Activated naive CD4-positive, alpha-beta T cell treated with anti-CD3 and anti-CD28 coated beads, Interleukin-2, amount 50 U/mL, for 72 hours (primary cell): Measurements from ENCODE around the gene JUND. TPM values are rescaled to one million over a fixed set of nuclear protein-coding genes. Genes with fewer than 3 reads are reported as not detected.

Experiments used
- ATAC-seq, 2 donors: fragments of 150-1000 bp; cut with Tn5 transposase; 2 replicates each; pipeline ENCODE4 v1.10.0; 2021; ENCODE audit warnings: mild to moderate bottlenecking in 2 of 2, moderate library complexity in 2 of 2
- DNase-seq, 2 donors: peaks; one replicate each; pipeline ENCODE4 v3.0.0; 2021 to 2022; ENCODE audit warnings: low spot score in 2 of 2
- H3K27ac Mint-ChIP-seq, 2 donors: one replicate each; pipeline ENCODE4 v1.8.0; 2022; ENCODE audit warnings: mild to moderate bottlenecking in 2 of 2, mixed read lengths in 2 of 2
- H3K36me3 Mint-ChIP-seq, 2 donors: one replicate each; pipeline ENCODE4 v1.8.0; 2022; ENCODE audit warnings: mixed read lengths in 2 of 2
- H3K9me3 Mint-ChIP-seq, 2 donors: one replicate each; pipeline ENCODE4 v1.8.0; 2022; ENCODE audit warnings: mixed read lengths in 2 of 2
- total RNA-seq, 2 donors: library from RNA; stranded (reverse); gene quantifications; one replicate each; pipeline ENCODE4 v1.2.3, GENCODE V29; 2022

Gene JUND
- total RNA-seq, 2 donors from 2014 or later, result 213 to 255 TPM

DNA sequence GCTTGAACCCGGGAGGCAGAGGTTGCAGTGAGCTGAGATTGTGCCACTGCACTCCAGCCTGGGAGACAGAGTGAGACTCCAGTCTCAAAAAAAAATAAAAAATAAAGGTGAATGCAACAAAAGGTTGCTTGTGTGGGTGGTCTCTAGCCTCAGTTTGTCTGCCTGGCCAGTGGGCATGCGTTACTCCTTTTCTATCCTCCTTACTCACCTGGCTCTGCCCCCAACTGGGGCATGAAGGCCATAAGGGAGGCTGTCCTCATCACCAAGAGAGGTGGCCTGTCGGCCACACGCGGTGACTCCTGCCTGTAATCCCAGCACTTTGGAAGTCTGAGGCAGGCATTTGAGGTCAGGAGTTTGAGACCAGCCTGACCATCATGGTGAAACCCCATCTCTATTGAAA lies 1.9 kb upstream of the JUND start:
- H3K36me3 Mint-ChIP-seq, result peaks cover 21 to 23% of the 10 kb centered on the region in 2 donors
- no peaks in the 10 kb centered on the region for H3K9me3 Mint-ChIP-seq
- ATAC-seq (no peak), DNase-seq (no peak)
- peak overlapping the region; percentile 92 to 95 for H3K27ac Mint-ChIP-seq

DNA sequence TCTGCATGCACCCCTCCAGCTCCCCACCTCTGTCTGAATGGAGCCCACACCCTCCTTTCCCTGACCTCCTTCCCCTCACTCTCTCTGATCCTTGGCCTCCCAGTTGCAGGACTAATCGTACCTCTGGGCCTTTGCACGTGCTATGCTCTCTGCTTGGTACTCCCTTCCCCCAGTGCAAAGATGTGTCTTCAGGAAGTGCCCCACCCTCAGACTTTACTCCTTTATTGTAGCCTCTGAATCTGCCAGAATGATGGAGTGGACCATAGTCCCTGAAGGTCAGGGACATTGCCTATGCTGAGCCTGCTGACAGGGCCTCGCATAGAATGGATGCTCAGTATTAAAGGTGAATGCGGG lies 1.3 kb upstream of the JUND start:
- DNase-seq, result no peak
- H3K27ac Mint-ChIP-seq, result peak overlapping the region; percentile 92 to 95
- H3K36me3 Mint-ChIP-seq, result peaks cover 24 to 26% of the 10 kb centered on the region in 2 donors
- H3K9me3 Mint-ChIP-seq, result no peaks in the 10 kb centered on the region
- ATAC-seq, result no peak

DNA sequence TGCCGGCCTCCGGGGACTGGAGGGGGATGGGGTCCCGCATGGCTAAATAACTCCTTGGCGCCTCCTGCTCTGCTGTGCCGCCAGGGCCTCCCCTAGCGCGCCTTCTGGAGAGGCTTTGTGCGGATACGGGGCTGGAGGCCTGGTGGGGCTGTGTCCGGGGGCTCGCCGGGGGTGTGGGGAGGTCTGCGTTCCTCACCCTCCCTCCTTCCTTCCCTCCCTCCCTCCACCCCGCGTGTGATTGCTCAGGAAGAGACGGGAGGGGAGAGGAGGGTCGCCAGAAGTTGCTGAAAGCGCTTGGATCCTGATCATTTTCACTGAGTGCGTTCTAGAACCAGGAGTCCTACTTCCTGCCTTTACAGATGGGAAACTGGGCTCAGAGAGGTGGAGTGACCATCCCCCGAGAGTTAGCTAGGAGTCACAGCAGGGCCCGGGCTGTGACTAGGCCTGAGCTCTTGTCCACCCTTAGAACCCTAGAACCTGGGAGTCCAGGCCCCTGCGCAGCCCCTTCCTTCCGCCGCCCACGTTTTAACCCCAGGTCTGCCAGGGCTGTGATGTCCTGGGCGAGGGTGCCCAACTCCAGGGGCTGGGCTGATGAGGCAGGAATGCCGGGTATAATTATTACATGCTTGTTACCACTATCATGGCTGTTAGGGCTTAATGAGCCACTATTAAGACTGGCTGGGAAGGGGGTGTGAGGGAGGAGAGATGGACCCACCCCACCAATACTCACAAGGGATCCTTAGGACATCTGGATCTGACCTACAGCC lies 782 bp upstream of the JUND start:
- H3K36me3 Mint-ChIP-seq, result peaks cover 24 to 26% of the 10 kb centered on the region in 2 donors
- no peaks in the 10 kb centered on the region for H3K9me3 Mint-ChIP-seq
- no peak for DNase-seq

DNA sequence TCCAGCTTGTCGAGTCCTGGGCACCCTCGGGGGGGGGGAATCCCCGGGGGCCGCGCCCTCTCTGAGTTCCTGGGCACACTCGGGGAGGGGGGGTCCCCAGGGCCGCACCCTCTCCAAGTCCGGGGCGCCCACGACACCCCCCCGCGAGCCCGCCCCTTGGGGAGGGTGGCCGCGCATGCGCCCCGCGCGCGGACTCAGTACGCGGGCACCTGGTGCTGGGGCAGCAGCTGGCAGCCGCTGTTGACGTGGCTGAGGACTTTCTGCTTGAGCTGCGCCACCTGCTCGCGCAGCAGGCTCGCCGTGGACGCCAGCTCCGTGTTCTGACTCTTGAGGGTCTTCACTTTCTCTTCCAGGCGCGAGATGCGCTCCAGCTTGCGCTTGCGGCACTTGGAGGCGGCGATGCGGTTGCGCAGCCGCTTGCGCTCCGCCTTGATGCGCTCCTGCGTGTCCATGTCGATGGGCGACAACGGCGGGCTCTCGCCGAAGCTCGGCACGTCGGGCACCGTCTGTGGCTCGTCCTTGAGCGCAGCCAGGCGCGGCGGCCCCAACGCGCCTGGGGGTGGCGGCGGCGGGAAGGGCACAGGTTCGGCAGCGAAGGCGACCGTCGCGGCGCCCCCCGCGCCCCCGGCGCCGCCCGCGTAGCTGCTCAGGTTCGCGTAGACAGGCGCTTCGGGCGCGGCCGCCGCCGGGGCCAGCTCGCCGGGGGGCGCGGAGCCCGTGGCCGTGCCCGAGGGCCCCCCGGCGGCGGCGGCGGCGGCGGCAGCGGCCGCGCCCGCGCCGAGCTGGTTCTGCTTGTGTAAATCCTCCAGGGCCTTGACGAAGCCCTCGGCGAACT lies 958 bp downstream of the JUND start:
- ATAC-seq, result peak; percentile 12 to 21
- peak overlapping the region; percentile 95 to 98 for H3K27ac Mint-ChIP-seq
- H3K36me3 Mint-ChIP-seq, result peaks cover 20 to 24% of the 10 kb centered on the region in 2 donors
- no peaks in the 10 kb centered on the region for H3K9me3 Mint-ChIP-seq
- peak; percentile 77 to 91 for DNase-seq

More for the DNA sequence above, 782 bp upstream of the JUND start:
- peak in 1 of 2 donors; percentile 2 for ATAC-seq
- H3K27ac Mint-ChIP-seq, result peak overlapping the region; percentile 92 to 95

DNA sequence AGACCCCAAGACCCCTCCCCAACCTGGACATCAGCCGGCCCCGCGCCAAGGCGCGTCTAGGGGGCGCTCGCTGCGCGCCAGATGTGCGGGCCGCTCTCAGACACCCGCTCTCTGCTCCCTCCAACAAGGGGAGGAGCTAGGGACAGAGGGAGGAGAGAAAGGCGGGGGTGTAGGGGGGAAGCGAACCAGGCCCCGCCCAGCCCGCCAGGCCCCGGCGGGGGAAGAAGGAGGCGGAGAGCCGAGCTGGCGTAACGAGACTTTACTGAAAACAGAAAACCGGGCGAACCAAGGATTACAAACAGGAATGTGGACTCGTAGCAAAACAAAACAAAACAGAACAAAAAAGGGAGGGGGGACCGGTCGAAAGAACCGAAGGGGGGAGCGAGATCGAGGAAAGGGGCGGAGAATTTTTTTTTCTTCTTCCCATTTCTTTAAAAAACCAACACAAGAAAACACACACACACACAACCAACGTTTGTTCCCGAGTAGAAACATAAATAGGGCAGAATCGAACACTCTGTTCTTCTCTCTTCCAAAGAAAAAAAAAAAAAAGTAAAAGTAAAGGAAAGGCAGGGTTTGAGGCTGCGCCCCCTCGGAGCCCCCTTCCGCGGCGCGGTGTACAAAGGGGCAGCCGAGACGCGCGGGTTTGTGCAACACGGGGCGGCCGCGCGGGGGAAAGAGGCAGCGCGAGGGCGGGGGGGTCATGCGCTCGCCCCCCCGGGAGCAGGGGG lies 1.7 kb downstream of the JUND start:
- Mint-ChIP-seq H3K9me3 (no peaks in the 10 kb centered on the region), H3K27ac (peak overlapping the region; percentile 95 to 100), H3K36me3 (peaks cover 20 to 24% of the 10 kb centered on the region in 2 donors)
- ATAC-seq, result peak; percentile 34 to 37
- peak; percentile 93 to 95 for DNase-seq

DNA sequence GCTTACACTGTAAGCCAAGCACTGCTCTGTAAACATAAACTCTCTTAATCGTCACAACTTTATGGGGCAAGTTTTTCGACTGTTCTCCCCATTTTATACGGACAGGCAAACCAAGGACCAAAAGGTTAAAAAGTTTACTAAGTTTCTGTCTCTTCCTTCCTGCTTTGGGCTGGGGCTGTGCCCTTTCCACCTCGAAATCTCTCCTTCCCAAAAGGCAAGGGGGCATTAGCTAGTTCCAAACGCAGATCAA lies 2.2 kb downstream of the JUND start:
- no peaks in the 10 kb centered on the region for H3K9me3 Mint-ChIP-seq
- H3K27ac Mint-ChIP-seq, result peak overlapping the region; percentile 95 to 100
- no peak for DNase-seq
- H3K36me3 Mint-ChIP-seq, result peaks cover 20 to 24% of the 10 kb centered on the region in 2 donors
- no peak for ATAC-seq

DNA sequence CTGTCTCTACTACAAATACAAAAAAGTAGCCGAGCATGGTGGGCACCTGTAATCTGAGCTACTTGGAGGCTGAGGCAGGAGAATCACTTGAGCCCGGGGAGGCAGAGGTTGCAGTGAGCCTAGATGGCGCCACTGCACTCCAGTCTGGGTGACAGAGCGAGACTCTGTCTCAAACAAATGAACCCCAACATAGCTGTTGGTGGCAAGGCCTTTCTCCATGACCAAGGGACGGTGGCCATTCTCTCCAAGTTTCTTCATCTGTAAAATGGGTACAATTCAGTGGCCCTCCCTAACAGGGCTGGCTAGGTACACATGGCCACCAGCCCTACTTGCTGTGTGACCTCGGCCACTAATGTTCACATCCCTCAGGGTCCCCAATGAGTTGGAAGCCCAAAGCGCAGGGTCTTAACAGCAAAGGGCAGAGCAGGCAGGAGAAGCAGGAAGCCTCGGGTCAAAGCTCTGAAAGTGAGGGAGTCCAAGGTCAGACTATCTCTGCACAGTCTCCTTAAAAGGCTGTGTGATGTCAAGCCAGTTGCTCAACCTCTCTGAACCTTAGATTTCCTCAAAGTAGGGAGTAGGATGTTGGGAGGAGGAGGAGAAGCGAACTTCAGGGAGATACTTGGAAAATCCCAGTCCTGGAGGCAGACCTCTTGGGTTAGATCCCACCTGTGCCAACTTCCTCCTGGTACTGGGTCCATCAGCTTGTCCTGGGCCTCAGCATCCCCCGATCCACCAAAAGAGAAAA lies 2.7 kb downstream of the JUND start:
- Mint-ChIP-seq H3K27ac (peak overlapping the region; percentile 95 to 100), H3K36me3 (peaks cover 20 to 24% of the 10 kb centered on the region in 2 donors), H3K9me3 (no peaks in the 10 kb centered on the region)
- peak in 1 of 2 donors; percentile 60 for DNase-seq
- ATAC-seq, result no peak

DNA sequence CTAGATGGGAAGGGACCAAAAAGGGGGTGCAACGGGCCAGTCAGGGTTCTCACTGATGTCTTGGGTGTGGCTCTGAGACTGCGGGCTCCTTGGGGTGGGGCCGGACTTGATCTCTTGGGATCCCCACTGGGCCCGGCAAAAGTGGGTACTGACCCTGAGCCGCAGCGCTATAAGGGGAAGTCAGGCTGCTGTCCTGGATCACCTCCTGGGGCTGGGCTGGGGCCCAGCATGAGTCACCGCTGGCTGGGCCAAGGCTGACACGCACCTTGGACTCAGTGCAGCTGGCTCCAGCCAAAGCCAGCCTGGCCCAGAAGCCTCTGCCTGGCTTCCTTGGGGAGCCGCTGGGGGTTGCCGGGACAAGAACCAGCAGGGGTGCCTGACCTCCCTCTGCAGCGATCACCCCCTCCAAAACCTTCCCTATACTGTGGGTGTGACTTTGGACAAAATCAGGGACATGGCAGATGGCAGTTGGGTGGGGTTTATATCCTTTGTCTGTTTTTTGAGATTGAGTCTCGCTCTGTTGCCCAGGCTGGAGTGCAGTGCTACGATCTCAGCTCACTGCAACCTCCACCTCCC lies 6.6 kb downstream of the JUND start:
- Mint-ChIP-seq H3K27ac (peak overlapping the region; percentile 79 to 85), H3K36me3 (peaks cover 18% of the 10 kb centered on the region in 2 donors), H3K9me3 (no peaks in the 10 kb centered on the region)
- ATAC-seq (peak; percentile 25 to 51), DNase-seq (no peak)

DNA sequence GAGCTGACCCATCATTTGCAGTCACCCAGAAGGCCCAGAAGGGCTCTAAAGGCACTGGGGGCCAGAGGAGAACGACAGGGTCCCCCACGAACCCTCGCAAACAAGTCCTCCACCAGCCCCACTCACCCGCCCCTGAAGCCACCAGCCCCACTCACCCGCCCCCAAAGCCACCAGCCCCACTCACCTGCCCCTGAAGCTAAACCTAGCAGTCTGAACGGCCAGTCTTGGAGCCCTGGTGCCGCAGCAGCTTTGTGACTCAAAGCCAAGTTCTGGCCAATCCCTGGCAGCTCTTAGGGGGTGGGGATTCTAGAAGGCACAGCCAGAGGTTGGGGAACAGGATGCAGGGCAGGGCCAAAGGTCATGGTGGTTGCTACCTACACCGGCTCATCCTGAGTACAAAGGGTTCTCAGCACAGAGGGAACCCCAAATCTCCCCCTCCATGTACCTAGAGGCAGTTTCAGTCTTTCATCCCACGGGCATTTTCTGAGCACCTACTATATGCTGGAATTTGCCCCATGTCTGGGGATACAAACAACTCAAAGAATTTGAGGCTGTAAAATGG lies 7.1 kb downstream of the JUND start, which contains the start of gene IQCN:
TSS of gene IQCN (minus strand) at position 234 of the 562 bp plus-strand sequence. CDS start 4,974 bp downstream, outside the sequence.
- Mint-ChIP-seq H3K27ac (peak within 1 kb of the TSS; percentile 79 to 85), H3K9me3 (no peaks in the 10 kb centered on the region), H3K36me3 (peaks cover 12% of the 10 kb centered on the region in 2 donors)
- DNase-seq (peak in 1 of 2 donors; percentile 71), ATAC-seq (peak; percentile 42 to 77)

DNA sequence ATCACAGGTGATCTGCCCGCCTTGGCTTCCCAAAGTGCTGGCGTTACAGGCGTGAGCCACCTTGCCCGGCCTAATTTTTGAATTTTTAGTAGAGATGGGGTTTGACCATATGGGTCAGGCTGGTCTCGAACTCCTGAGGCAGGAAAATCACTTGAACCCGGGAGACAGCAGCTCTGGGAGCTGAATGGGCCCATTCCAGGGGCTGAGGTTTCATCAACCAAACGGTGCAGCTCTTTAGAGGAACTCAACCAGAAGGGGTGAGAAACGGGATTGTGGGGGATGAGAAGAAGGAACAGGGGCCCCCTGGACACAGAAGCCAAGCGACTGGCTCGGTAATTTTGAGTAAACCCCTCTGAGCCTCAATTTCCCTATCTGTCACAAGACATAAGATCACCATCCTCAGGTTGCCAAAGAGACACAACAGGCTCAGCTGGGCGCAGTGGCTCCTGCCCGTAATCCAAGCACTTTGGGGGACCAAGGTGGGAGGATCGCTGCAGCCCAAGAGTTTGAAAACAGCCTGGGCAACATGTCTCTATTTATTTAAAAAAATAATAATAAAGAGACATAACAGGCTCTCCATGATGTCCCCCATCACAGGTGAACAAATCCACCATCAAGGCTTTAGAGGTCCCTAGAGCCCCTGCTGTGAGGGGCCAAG lies 7.7 kb downstream of the JUND start:
- Mint-ChIP-seq H3K9me3 (no peaks in the 10 kb centered on the region), H3K36me3 (peaks cover 6% of the 10 kb centered on the region in 2 donors), H3K27ac (peak overlapping the region in 1 of 2 donors; percentile 9)
- DNase-seq (no peak), ATAC-seq (peak in 1 of 2 donors; percentile 0)

DNA sequence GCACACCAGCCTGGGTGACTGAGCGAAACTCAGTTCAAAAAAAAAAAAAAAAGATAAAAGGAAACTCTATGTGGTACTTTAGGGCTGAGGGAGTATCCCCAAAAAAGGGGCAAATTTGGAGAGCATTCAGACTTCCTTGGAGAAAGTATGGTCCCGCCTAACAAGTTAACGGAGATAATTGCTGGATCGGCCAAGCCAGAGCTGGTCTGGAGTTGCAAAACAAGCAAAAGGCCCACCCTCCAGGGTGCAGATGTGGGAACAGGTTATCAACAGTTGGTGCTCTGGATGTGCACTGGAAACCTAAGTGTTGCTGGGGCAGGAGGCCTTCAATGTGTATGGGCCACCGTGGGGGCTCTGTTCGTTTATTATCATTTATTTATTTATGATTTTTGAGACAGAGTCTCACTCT lies 10.0 kb downstream of the JUND start:
- Mint-ChIP-seq H3K27ac (no peak overlapping the region), H3K36me3 (no peaks in the 10 kb centered on the region), H3K9me3 (no peaks in the 10 kb centered on the region)
- DNase-seq (no peak), ATAC-seq (no peak)

DNA sequence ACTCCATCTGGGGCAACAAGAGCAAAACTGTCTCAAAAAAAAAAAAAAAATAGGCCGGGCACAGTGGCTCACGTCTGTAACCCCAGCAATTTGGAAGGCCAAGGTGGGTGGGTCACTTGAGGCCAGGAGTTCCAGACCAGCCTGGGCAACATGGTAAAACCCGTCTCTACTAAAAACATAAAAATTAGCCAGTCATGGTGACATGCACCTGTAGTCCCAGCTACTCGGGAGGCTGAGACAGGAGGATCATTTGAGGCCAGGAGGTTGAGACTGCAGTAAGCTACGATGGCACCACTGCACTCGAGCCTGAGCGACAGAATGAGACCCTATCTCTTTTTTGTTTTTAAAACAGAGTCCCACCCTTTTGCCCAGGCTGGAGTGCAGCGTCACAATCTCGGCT lies 11.1 kb downstream of the JUND start:
- DNase-seq, result no peak
- H3K27ac Mint-ChIP-seq, result no peak overlapping the region
- H3K36me3 Mint-ChIP-seq, result no peaks in the 10 kb centered on the region
- no peak for ATAC-seq
- no peaks in the 10 kb centered on the region for H3K9me3 Mint-ChIP-seq

DNA sequence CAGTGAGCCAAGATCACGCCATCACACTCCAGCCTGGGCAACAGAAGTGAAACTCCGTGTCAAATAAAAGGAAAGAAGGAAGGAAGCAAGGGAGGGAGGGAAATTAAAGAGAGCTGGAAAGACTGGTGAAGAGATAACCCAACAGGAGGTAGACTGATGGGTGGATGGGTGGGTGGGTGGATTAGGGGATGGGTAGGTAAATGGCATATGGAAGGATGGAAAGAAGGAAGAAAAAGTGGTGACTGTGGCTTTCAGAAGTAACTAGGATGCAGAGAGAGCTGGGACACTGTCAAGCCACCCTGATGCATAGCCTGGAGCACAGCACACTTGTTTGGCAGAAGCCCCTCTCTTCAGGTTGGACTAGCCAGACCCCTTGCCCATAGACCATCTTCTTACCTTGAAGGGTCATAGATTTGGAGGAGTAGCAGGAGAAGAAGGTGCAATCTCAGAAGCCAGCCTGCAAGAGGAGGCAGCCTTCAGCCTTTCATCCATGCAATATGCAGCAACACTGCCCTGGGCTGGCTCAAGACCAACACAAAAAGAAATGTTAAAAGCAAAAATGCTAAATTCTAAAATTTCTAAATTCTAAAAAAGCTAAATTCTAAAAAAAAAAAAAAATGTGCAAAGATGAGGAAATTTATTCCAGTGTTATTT lies 12.2 kb downstream of the JUND start:
- H3K27ac Mint-ChIP-seq, result no peak overlapping the region
- no peaks in the 10 kb centered on the region for H3K9me3 Mint-ChIP-seq
- H3K36me3 Mint-ChIP-seq, result no peaks in the 10 kb centered on the region
- no peak for DNase-seq
- ATAC-seq, result no peak

DNA sequence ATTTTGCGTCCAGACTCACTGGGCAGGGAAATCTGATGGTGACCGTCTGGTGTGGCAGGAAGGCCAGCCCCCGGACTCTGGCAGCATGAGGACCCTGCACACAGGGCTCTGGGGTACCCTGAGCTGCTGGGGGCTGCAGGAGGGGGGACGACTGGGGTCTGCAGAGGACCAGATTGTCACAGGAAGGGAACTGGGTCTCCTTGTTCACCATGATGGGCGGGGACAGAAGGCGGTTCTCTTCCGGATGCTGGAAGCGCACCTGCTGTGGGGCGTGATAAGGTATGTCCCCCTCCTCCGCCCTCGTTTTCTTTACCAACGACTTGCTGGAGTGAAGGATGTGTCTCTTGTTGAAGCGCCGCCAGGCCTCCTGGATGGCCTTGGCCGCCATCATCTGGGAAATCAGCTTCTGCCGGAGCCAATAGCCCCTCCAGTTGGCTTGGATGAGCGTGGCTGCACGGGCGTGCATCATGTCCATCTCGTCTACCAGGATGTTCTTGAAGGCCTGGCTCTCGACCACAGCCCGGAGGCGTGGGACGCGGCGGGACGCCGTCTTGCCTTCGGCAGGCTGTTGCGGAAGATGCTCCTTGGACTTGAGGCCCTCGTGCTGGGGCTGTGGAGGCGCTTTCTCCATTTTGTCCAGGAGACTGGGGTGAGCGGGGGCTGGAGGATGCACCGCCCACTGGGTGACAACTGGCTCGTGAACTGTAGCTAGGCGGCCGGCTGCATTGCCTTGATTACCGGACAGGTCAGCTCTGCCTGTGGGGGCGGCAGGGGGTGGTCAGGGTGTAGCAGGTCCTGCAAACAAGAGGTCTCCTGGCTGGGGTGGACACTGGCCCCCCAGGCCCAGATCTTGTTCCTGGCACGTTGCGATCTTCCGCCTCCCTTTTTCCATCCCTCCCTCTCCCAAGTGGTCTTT lies 14.4 kb downstream of the JUND start:
- no peak for ATAC-seq
- Mint-ChIP-seq H3K9me3 (no peaks in the 10 kb centered on the region), H3K36me3 (no peaks in the 10 kb centered on the region), H3K27ac (no peak overlapping the region)
- no peak for DNase-seq
